GM12891 (cell line): ENCODE measurements around the gene SLC66A2.

Experiments
- DNase-seq: peaks from one replicate; pipeline ENCODE4 v3.0.0; 2011; ENCODE audit warnings: low spot score; ENCODE audit not compliant: insufficient read length
- FAIRE-seq: peaks from 2 replicates; lab custom pipeline; 2011; peaks lifted over from hg19 to GRCh38; lab: Jason Lieb, UNC
- PAX5 ChIP-seq: IDR thresholded peaks from 2 replicates; pipeline ENCODE4 v1.6.1; 2011; ENCODE audit warnings: low read length, moderate library complexity, mild to moderate bottlenecking; ENCODE audit not compliant: insufficient read depth, severe bottlenecking
- POLR2A ChIP-seq: IDR thresholded peaks from 2 replicates; pipeline ENCODE4 v1.6.1; 2011; ENCODE audit warnings: low read depth, low read length, control low read depth
- POLR2AphosphoS5 ChIP-seq: IDR thresholded peaks from 2 replicates; pipeline ENCODE4 v1.6.1; 2011; ENCODE audit warnings: low read depth, low read length, control low read depth
- POU2F2 ChIP-seq: IDR thresholded peaks from 2 replicates; pipeline ENCODE4 v1.6.1; 2011; ENCODE audit warnings: low read depth, mild to moderate bottlenecking, control low read depth, low read length, moderate library complexity
- SPI1 ChIP-seq: IDR thresholded peaks from 2 replicates; pipeline ENCODE4 v1.6.1; 2011; ENCODE audit warnings: low read depth, low read length, control low read depth
- TAF1 ChIP-seq: IDR thresholded peaks from 2 replicates; pipeline ENCODE4 v1.6.1; 2011; ENCODE audit warnings: low read depth, low read length, control low read depth

The SLC66A2 gene

GRCh38 chr18:79919089-79919488 is 32.4 kb downstream of the SLC66A2 start:
- no peak for FAIRE-seq
- no peak for DNase-seq
- TF ChIP-seq POLR2AphosphoS5 = no peak
- TF ChIP-seq POU2F2 = no peak
- no peak for TF ChIP-seq POLR2A
- no peak for TF ChIP-seq PAX5
- TF ChIP-seq SPI1 = no peak
- TF ChIP-seq TAF1 = no peak

- FAIRE-seq = no peak
- no peak for DNase-seq
- TF ChIP-seq SPI1 = no peak
- no peak for TF ChIP-seq TAF1
- TF ChIP-seq POLR2A = no peak
- TF ChIP-seq POU2F2 = no peak
- TF ChIP-seq POLR2AphosphoS5 = no peak
Observed at GRCh38 chr18:79918615-79919011, 32.8 kb downstream of the SLC66A2 start.

GRCh38 chr18:79917853-79918614 is 33.4 kb downstream of the SLC66A2 start:
- no peak for DNase-seq
- TF ChIP-seq POU2F2 (no peak), POLR2A (no peak)
- FAIRE-seq = no peak

- FAIRE-seq = no peak
- TF ChIP-seq POLR2AphosphoS5 (no peak), SPI1 (no peak), TAF1 (no peak), PAX5 (no peak), POLR2A (no peak)
- DNase-seq = no peak
Observed at GRCh38 chr18:79917169-79917852, 34.1 kb downstream of the SLC66A2 start.

- TF ChIP-seq SPI1 = no peak
- TF ChIP-seq POLR2AphosphoS5 = no peak
- no peak for TF ChIP-seq PAX5
- TF ChIP-seq POLR2A = no peak
- TF ChIP-seq TAF1 = no peak
- no peak for TF ChIP-seq POU2F2
- FAIRE-seq (no peak), DNase-seq (no peak)
Observed at GRCh38 chr18:79916546-79917168, 34.8 kb downstream of the SLC66A2 start.

GRCh38 chr18:79916128-79916494 is 35.3 kb downstream of the SLC66A2 start:
- FAIRE-seq (no peak), DNase-seq (no peak)
- no peak for TF ChIP-seq POU2F2
- TF ChIP-seq POLR2AphosphoS5 = no peak
- TF ChIP-seq POLR2A = no peak
- TF ChIP-seq PAX5 = no peak
- TF ChIP-seq TAF1 = no peak
- no peak for TF ChIP-seq SPI1

- TF ChIP-seq SPI1 = no peak
- no peak for TF ChIP-seq POLR2A
- no peak for TF ChIP-seq POLR2AphosphoS5
- no peak for TF ChIP-seq PAX5
- TF ChIP-seq POU2F2 = no peak
- no peak for TF ChIP-seq TAF1
- DNase-seq (no peak), FAIRE-seq (no peak)
Observed at GRCh38 chr18:79915161-79916127, 36.0 kb downstream of the SLC66A2 start.

GRCh38 chr18:79914614-79915160 is 36.8 kb downstream of the SLC66A2 start:
- FAIRE-seq (no peak), DNase-seq (no peak)
- no peak for TF ChIP-seq POLR2A
- no peak for TF ChIP-seq PAX5
- no peak for TF ChIP-seq SPI1
- no peak for TF ChIP-seq POLR2AphosphoS5
- TF ChIP-seq TAF1 = no peak
- no peak for TF ChIP-seq POU2F2
